Memory B cell (primary cell): ENCODE results near the gene LPP.

Experiments
- ATAC-seq: fragments of 150-1000 bp; cut with Tn5 transposase; 2 replicates; pipeline ENCODE4 v1.10.0; 2021; ENCODE audit warnings: low read depth, mild to moderate bottlenecking, moderate library complexity
- DNase-seq, 2 donors: peaks; one replicate each; pipeline ENCODE4 v3.0.0; 2022; ENCODE audit warnings: low spot score in 2 of 2
- H3K27ac Mint-ChIP-seq: one replicate; pipeline ENCODE4 v1.8.0; 2022; ENCODE audit warnings: mild to moderate bottlenecking, moderate library complexity, mixed read lengths
- H3K27me3 Mint-ChIP-seq: one replicate; pipeline ENCODE4 v1.8.0; 2022; ENCODE audit warnings: mixed read lengths
- H3K36me3 Mint-ChIP-seq: one replicate; pipeline ENCODE4 v1.8.0; 2022; ENCODE audit warnings: mild to moderate bottlenecking, mixed read lengths
- H3K4me1 Mint-ChIP-seq: one replicate; pipeline ENCODE4 v1.8.0; 2022; ENCODE audit warnings: mixed read lengths
- H3K4me3 Mint-ChIP-seq: one replicate; pipeline ENCODE4 v1.8.0; 2022; ENCODE audit warnings: mild to moderate bottlenecking, moderate library complexity, mixed read lengths
- H3K9me3 Mint-ChIP-seq: one replicate; pipeline ENCODE4 v1.8.0; 2022; ENCODE audit warnings: mixed read lengths

Gene LPP

DNA sequence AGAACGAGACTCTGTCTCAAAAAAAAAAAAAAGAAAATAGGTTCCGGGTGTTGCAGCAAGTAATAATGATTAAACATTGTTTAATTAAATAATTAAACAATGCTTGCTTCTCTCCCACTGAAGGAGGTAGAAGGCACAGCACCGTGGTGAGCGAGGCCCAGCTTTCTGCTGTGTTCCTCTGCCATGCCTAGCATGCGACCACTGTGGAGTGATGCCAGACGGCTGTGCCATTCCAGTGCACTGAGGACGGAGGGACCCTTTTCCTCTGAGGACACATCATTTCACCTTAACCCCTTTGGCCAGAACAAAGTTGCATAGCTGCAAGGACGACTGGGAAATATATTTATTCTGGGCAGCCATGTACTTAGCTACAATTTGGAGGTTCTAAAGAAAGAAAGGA is 695.0 kb downstream of the LPP start:
- Mint-ChIP-seq H3K36me3 (peaks cover 25% of the 10 kb centered on the region), H3K9me3 (no peaks in the 10 kb centered on the region), H3K27me3 (no peaks in the 10 kb centered on the region), H3K4me3 (no peak overlapping the region), H3K4me1 (peaks cover 2% of the 10 kb centered on the region), H3K27ac (no peak overlapping the region)
- DNase-seq (no peak), ATAC-seq (no peak)

DNA sequence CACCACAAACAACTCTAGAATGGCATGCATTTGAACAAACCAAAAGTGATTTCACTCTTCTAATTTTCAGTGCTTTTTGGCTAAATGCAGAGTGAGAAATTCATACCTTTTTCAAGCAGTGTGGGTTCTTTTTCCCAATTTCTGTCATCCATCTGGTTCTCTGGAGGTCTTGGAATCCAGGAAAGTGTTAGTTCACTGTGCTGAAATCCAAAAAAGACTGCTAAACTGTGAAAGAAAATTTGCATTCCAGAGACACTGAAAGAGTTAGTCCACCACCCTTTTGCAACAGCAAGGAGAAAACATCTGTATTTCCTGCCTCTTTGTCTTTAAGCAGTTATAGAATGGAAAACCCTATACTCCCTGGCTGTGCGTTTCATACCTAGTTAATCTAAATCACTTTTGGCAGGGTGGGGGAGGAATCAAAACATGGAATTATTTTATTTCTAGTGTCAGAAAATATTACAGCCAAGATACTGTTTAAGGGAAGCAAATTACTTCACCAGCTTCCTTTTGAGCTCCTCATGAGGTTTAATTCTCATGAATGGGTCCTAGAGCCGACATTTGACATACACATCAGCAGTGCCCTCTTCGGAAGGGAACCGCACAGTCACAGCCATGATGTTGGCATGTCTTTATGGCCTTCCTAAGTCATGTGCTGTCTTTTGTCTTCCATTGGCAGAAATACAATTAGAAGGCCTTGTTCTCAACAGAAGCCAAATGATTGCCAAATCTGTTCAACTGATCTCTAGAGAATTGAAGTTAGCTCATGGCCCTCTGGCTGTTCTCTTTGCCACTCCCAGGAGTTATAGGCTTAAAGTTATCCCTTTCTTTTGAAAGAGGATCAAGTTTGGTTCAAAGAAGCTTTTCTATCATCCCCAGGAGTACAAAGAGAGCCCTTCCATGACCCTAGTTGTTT is 700.2 kb downstream of the LPP start:
- no peaks in the 10 kb centered on the region for H3K27me3 Mint-ChIP-seq
- H3K4me3 Mint-ChIP-seq: no peak overlapping the region
- DNase-seq (no peak), ATAC-seq (no peak)
- no peaks in the 10 kb centered on the region for H3K9me3 Mint-ChIP-seq
- H3K36me3 Mint-ChIP-seq: peaks cover 8% of the 10 kb centered on the region
- no peak overlapping the region for H3K27ac Mint-ChIP-seq
- no peaks in the 10 kb centered on the region for H3K4me1 Mint-ChIP-seq

DNA sequence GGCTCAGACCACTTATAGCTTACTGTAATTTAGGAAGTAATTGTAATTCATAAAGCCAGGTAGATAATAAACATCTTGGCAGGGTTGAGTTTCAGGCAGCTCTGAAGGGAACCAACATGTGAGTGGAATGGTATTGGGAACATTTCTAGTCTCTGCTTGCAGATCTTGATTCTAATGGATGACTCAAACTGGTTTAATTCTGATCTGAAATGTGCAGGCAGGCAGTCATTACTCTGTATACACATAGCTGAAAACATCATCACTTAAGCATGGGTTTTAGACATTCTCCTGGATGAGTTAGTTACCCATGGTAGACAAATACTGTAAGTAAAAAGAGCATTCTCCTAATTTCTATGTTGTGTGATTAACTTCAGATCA is 700.8 kb downstream of the LPP start:
- Mint-ChIP-seq H3K27ac (no peak overlapping the region), H3K4me3 (no peak overlapping the region), H3K27me3 (no peaks in the 10 kb centered on the region), H3K36me3 (peaks cover 8% of the 10 kb centered on the region), H3K4me1 (no peaks in the 10 kb centered on the region), H3K9me3 (no peaks in the 10 kb centered on the region)
- no peak for ATAC-seq
- no peak for DNase-seq

DNA sequence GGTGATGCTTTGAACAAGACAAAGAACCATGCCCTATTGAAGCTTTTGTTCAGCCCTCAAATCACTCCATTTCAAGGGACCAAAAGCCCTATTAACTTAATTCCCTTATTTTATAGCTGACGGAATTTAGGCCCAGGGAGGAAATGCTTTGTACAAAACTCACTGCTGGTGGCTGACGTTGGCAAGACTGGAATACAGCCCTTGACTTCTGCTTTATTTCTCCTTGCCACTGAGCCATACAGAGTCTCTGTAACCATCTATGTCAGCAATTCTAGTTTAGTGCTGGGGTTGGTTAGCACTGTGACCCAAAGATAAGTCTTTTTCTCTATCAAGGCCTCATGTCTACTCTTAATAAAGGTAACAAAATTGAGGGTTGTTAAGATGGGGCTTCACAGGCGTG is 701.7 kb downstream of the LPP start:
- Mint-ChIP-seq H3K27ac (no peak overlapping the region), H3K4me3 (no peak overlapping the region), H3K4me1 (no peaks in the 10 kb centered on the region), H3K27me3 (no peaks in the 10 kb centered on the region), H3K9me3 (no peaks in the 10 kb centered on the region), H3K36me3 (peaks cover 6% of the 10 kb centered on the region)
- no peak for ATAC-seq
- no peak for DNase-seq

DNA sequence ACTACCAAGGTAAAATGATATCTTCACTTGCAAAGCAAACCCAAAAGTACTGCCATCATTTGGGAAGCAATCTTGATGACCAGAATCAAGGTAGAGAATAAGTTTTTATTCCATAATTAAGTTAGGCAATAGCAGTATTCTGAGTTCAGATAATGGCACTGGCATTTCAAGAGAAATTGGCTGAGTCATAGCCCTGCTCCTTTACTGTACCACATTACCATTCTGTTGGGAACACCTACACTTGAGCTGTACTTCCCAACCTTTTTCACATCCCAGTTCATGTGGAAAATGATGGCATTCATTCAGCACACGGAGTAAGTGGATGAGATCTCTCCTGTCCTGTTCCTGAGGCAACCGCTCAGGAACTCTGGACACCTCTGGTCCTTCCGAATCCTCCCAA is 706.2 kb downstream of the LPP start:
- no peaks in the 10 kb centered on the region for H3K36me3 Mint-ChIP-seq
- no peaks in the 10 kb centered on the region for H3K27me3 Mint-ChIP-seq

DNA sequence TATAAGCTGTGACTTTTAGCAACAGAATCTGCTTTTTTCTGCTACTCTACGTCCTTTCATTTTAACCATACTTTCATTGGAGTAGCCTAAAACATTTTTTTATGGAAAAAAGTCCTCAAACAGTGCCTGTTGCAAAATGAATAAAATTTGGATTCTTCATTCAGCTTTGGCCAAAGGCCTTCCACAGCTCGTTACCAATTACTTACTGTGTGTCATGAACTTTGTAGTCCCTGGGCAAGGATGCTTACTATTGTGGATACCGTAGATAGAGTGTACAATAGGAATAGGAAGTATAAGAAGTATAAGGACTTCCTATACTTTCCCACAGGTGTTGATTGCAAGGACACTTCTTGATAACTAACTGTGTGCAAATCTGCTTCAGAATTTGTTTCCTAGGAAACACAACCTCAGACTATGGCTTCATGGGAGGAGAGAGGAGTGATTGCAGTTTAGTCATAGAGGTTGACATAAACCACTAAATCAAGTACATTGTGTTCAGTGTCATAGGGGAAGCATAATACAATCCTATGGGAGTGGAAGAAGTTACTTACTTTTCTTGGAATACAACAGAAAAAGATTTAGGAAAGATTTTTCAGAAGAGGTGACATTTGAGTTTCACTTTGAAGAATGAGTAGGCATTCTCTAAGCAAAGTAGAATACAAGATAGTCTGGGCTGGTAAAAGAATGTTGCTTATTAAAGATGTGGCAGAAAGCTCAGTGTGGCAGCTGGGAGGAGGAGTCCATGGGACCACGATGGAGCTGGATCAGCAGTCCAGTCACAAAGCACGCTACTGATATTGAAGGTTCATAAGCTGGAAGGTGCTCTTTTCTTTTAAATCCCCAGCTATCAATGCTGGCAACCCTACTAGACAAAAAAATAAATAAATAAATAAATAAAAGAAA is 708.1 kb downstream of the LPP start:
- H3K9me3 Mint-ChIP-seq: no peaks in the 10 kb centered on the region

More for the DNA sequence above, 706.2 kb downstream of the LPP start:
- Mint-ChIP-seq H3K27ac (no peak overlapping the region), H3K4me3 (no peak overlapping the region), H3K9me3 (no peaks in the 10 kb centered on the region), H3K4me1 (no peaks in the 10 kb centered on the region)
- ATAC-seq (no peak), DNase-seq (no peak)

DNA sequence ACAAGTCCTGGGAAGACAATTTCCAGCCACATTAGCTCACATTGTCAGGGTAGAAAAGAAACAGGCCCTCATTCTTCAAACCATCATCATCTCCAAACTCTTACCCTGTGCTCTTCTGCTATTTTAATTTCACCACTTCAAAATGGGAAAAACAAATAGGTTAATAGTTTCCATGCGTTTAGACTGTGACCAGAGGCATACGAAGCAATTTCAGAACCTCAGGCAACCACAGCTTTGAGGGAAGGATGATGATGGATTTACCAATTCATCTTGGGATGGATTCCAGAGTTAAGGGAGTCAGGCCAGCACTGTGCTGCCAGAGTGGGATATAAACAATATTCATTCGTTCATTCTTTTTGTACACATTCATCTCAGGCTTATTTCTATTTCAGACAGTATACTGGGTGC is 710.0 kb downstream of the LPP start:
- H3K9me3 Mint-ChIP-seq: no peaks in the 10 kb centered on the region
- peaks cover 14% of the 10 kb centered on the region for H3K36me3 Mint-ChIP-seq
- DNase-seq: no peak
- no peak overlapping the region for H3K4me3 Mint-ChIP-seq
- H3K27me3 Mint-ChIP-seq: no peaks in the 10 kb centered on the region
- no peak overlapping the region for H3K27ac Mint-ChIP-seq
- no peak for ATAC-seq
- H3K4me1 Mint-ChIP-seq: no peaks in the 10 kb centered on the region

More for the DNA sequence above, 708.1 kb downstream of the LPP start:
- Mint-ChIP-seq H3K36me3 (peaks cover 9% of the 10 kb centered on the region), H3K4me1 (no peaks in the 10 kb centered on the region), H3K27me3 (no peaks in the 10 kb centered on the region), H3K27ac (no peak overlapping the region), H3K4me3 (no peak overlapping the region)
- DNase-seq (no peak), ATAC-seq (no peak)

DNA sequence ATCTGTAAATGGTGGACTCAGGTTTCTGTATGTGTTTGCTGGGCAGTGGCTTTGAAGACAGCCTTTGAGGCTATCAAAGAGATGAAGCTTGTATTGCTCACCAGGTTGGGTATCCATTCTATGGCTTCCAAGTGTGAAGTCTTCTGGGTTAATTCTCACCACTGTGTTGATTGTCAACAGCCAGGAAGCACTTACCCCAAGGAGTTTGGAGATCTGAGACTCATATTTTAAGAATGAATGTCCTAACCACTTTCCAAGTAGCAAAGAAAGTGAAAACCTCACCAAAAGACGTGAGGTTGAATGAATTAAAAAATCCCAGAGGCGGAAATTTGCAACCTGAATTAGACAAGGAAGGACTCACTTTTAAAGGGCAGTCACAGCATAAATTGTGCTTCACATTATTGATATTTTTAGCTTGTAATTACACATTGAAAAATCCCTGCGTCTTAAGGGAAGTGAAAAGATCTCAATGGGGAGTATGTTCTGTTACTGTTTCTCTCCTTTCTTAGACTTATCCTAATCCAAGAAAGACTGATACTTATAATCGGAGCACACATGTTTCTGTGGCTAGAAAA is 713.8 kb downstream of the LPP start:
- Mint-ChIP-seq H3K9me3 (no peaks in the 10 kb centered on the region), H3K4me3 (no peak overlapping the region), H3K4me1 (no peaks in the 10 kb centered on the region), H3K27ac (peak overlapping the region; percentile 31), H3K36me3 (peaks cover 21% of the 10 kb centered on the region), H3K27me3 (no peaks in the 10 kb centered on the region)
- ATAC-seq (no peak), DNase-seq (no peak)

DNA sequence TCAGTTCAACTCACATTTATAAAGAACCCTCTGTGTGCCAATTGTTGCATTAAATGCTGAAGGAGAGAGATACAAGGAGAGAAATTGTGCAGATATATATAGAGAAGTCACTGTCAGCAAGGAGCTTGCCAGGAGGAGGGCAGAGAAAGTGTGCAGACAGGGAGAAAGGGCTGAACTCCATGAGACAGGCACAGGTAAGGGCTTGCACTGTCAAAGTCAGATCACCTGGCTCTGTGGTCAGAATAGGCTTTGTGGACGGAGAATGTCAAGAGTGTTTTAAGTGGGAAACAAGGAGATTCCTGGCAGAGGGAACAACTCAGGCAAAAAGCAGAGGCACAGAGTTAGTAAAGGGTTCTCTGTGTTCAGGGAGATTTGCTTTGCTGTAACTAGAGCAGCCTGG is 714.8 kb downstream of the LPP start:
- peaks cover 28% of the 10 kb centered on the region for H3K36me3 Mint-ChIP-seq
- H3K9me3 Mint-ChIP-seq: no peaks in the 10 kb centered on the region
- ATAC-seq (no peak), DNase-seq (no peak)
- no peak overlapping the region for H3K27ac Mint-ChIP-seq
- no peaks in the 10 kb centered on the region for H3K27me3 Mint-ChIP-seq
- no peaks in the 10 kb centered on the region for H3K4me1 Mint-ChIP-seq
- H3K4me3 Mint-ChIP-seq: no peak overlapping the region

DNA sequence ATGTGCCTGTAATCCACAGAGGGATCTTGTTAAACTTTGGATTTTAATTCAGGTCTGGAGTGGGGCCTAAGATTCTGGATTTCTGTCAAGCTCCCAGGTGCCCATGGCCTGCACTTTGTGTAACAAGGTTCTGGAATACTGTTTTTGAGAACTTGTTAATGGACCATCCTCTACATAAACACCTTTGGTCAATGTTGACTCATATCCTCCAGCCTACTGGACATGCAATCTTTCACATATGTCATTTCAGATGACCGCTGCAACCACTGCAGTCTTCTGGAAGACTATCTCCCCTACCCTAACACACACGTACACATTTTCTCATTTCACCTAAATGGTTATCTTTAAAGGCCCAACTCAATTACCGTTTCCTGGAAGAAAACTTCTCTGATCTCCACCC is 715.7 kb downstream of the LPP start:
- Mint-ChIP-seq H3K27me3 (no peaks in the 10 kb centered on the region), H3K4me3 (no peak overlapping the region), H3K27ac (no peak overlapping the region), H3K9me3 (no peaks in the 10 kb centered on the region), H3K36me3 (peaks cover 32% of the 10 kb centered on the region), H3K4me1 (no peaks in the 10 kb centered on the region)
- DNase-seq (no peak), ATAC-seq (no peak)

DNA sequence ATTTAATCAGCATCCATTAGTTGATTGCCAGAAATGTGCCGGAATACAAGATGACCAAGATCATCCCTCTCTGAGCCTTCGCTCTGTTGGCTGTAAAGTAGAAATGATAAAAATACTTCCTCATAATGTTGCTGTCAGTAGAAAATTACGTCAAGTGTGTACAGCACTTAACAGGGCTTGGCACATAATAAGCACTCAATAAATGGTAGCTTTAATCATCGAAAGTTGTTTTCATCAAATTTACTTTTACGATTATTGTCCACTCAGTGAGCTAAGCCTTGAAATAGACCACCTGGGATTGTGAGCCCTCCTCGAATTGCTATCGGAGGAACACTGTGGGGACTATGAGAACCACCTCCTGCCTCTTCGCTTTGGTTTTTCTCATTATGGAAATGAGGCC is 716.5 kb downstream of the LPP start:
- Mint-ChIP-seq H3K27ac (no peak overlapping the region), H3K36me3 (peaks cover 38% of the 10 kb centered on the region), H3K4me1 (no peaks in the 10 kb centered on the region), H3K9me3 (no peaks in the 10 kb centered on the region), H3K27me3 (no peaks in the 10 kb centered on the region), H3K4me3 (no peak overlapping the region)
- no peak for DNase-seq
- ATAC-seq: no peak

DNA sequence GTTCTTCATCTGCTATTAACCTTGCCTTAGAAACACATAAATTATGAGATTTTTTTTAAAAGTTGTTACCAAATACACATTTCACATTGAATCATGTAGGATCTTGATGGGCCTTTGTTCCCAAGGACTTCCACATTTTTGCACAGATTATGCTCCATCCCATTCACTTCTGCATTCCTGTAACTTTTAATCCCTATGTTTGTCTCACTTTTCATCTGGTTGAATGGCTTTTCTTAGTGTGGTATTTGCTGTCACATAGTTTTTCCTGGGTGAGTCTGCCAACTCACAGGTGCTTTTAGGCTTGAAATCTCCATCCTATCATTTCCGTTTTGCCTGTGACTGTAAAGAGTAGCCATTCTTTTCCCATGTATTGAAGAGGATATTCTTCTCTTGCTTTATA is 720.6 kb downstream of the LPP start:
- DNase-seq: no peak
- Mint-ChIP-seq H3K27ac (no peak overlapping the region), H3K9me3 (no peaks in the 10 kb centered on the region), H3K4me1 (no peaks in the 10 kb centered on the region), H3K27me3 (no peaks in the 10 kb centered on the region), H3K4me3 (no peak overlapping the region), H3K36me3 (peaks cover 31% of the 10 kb centered on the region)
- ATAC-seq: no peak

DNA sequence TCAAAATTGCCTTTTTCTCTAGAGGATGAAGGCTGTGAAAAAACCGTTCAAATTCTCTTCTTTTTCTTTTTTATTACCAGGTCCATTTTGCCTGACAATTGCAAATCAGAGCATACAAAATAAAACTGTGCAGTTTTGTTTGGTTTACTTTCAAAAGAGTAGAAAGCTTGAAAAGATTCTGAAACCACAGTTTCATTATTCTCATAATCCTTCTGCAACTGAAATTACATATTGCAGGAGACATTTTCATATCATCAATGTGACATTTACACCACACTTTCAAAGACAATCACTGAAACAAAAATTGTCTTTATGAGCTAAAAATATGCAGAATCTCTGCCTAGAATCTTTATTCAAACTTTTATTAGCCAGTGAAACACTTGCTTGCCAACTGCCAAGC is 721.5 kb downstream of the LPP start:
- H3K4me3 Mint-ChIP-seq: no peak overlapping the region
- no peak for ATAC-seq
- H3K36me3 Mint-ChIP-seq: peaks cover 31% of the 10 kb centered on the region

DNA sequence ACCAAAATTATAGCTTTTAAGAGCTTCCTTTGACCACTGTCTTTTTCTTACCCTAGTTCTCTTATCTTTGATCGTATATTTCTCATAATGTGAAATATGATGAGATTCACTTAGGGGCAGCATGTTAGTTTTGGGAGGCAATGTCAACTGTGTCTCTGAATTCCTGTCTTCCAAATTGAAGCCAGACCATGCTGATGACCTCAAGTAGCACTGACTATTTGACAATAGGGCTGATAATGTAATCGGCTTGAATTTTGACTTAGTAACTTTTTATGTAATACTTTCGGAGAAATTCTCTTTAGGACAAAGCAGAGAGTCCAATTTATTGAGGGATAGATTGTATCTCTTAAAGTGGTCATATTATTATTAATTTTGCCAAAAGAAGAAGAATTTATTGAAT is 722.4 kb downstream of the LPP start:
- no peak for DNase-seq
- H3K4me3 Mint-ChIP-seq: no peak overlapping the region
- no peak overlapping the region for H3K27ac Mint-ChIP-seq
- no peaks in the 10 kb centered on the region for H3K4me1 Mint-ChIP-seq
- H3K36me3 Mint-ChIP-seq: peaks cover 37% of the 10 kb centered on the region
- no peaks in the 10 kb centered on the region for H3K27me3 Mint-ChIP-seq
- no peaks in the 10 kb centered on the region for H3K9me3 Mint-ChIP-seq
- ATAC-seq: no peak

More for the DNA sequence above, 721.5 kb downstream of the LPP start:
- Mint-ChIP-seq H3K27ac (no peak overlapping the region), H3K27me3 (no peaks in the 10 kb centered on the region), H3K9me3 (no peaks in the 10 kb centered on the region), H3K4me1 (no peaks in the 10 kb centered on the region)
- no peak for DNase-seq
